ENCODE results near the gene TTC32.

DNA sequence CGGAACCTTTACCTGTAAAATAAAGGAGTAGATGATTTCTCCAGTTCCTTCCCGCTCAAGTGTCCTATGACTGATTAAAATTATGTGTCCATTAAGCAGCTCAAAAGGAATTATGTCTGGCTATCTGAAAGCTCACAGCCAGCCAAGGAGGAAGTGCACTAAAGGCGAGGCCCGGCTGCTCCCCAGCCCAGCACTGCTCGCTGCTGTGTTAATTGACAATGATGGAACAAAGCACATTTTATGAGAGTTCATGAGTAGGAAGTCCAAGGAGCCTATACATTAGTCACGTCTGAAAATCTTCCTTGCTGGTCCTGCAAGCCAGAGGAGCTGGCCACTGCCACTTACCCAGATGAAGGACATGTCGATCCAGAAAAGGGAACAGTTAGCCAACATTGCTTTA, 14.3 kb downstream of the TTC32 start:
- no peak for TF ChIP-seq EZH2 (IDR thresholded peaks at IDR 0.05)
- TF ChIP-seq, protein P1, sequence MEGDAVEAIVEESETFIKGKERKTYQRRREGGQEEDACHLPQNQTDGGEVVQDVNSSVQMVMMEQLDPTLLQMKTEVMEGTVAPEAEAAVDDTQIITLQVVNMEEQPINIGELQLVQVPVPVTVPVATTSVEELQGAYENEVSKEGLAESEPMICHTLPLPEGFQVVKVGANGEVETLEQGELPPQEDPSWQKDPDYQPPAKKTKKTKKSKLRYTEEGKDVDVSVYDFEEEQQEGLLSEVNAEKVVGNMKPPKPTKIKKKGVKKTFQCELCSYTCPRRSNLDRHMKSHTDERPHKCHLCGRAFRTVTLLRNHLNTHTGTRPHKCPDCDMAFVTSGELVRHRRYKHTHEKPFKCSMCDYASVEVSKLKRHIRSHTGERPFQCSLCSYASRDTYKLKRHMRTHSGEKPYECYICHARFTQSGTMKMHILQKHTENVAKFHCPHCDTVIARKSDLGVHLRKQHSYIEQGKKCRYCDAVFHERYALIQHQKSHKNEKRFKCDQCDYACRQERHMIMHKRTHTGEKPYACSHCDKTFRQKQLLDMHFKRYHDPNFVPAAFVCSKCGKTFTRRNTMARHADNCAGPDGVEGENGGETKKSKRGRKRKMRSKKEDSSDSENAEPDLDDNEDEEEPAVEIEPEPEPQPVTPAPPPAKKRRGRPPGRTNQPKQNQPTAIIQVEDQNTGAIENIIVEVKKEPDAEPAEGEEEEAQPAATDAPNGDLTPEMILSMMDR (IDR thresholded peaks at IDR 0.05): no peak
- no peak for TF ChIP-seq EZH2phosphoT487 (IDR thresholded peaks at IDR 0.05)
